WTC11 (cell line): Measurements from ENCODE around the gene KRTAP10-3. TPM values are rescaled to one million over a fixed set of nuclear protein-coding genes. Genes with fewer than 3 reads are reported as not detected.
A peak's percentile ranks its signal among the peaks of the same experiment; 100 is the strongest.

Source experiments
- ATAC-seq: fragments of 200-7000 bp; cut with Tn5 transposase; 2 replicates; pipeline ENCODE4 v1.10.0; 2021; ENCODE audit warnings: mild to moderate bottlenecking, moderate library complexity
- CTCF ChIA-PET: fragments of 300-600 bp; sonication (Branson Sonifier 250); formaldehyde crosslinking; loops from one replicate; lab custom pipeline; 2021; ENCODE audit warnings: antibody characterized with exemption; lab: Charles Lee
- POLR2A ChIA-PET: fragments of 350-600 bp; sonication (Branson Sonifier 250); formaldehyde crosslinking; loops from one replicate; lab custom pipeline; 2021; ENCODE audit warnings: antibody characterized with exemption; lab: Charles Lee
- DNase-seq: peaks from one replicate; pipeline ENCODE4 v3.0.0; 2021; ENCODE audit warnings: low spot score
- H3K27ac Mint-ChIP-seq: 2 replicates; pipeline ENCODE4 v1.8.0; 2021; ENCODE audit warnings: mixed read lengths
- H3K27me3 Mint-ChIP-seq: 2 replicates; pipeline ENCODE4 v1.8.0; 2021; ENCODE audit warnings: low read depth, mild to moderate bottlenecking, moderate library complexity, mixed read lengths
- H3K36me3 Mint-ChIP-seq: 2 replicates; pipeline ENCODE4 v1.8.0; 2021; ENCODE audit warnings: mixed read lengths
- H3K4me1 Mint-ChIP-seq: 2 replicates; pipeline ENCODE4 v1.8.0; 2022; ENCODE audit warnings: mixed read lengths
- H3K4me3 Mint-ChIP-seq: 2 replicates; pipeline ENCODE4 v1.8.0; 2021; ENCODE audit warnings: mild to moderate bottlenecking, moderate library complexity, mixed read lengths
- H3K9me3 Mint-ChIP-seq: 2 replicates; pipeline ENCODE4 v1.8.0; 2021; ENCODE audit warnings: mixed read lengths
- ATF2 ChIP-seq: sonication (generic); formaldehyde crosslinking; IDR thresholded peaks from 2 replicates; pipeline ENCODE4 v1.8.1; 2022; ENCODE audit warnings: low read depth, missing genetic modification reagents, borderline replicate concordance
- CREM ChIP-seq: sonication (generic); formaldehyde crosslinking; IDR thresholded peaks from 2 replicates; pipeline ENCODE4 v1.8.1; 2022; ENCODE audit warnings: mild to moderate bottlenecking, missing genetic modification reagents, moderate library complexity
- ELF4 ChIP-seq: sonication (generic); formaldehyde crosslinking; IDR thresholded peaks from 2 replicates; pipeline ENCODE4 v1.8.1; 2022; ENCODE audit warnings: low read depth, mild to moderate bottlenecking, moderate library complexity, missing genetic modification reagents
- EMX1 ChIP-seq: fragments of 250-450 bp; sonication (Bioruptor Pico); IDR thresholded peaks from 2 replicates; pipeline ENCODE4 v1.8.0; 2021; ENCODE audit warnings: mild to moderate bottlenecking
- HMGXB4 ChIP-seq: sonication (generic); formaldehyde crosslinking; IDR thresholded peaks from 2 replicates; pipeline ENCODE4 v1.8.1; 2023; ENCODE audit warnings: mild to moderate bottlenecking, moderate library complexity, missing genetic modification reagents
- JAZF1 ChIP-seq: fragments of 250-450 bp; sonication (Bioruptor Pico); IDR thresholded peaks from 2 replicates; pipeline ENCODE4 v1.9.0; 2021; ENCODE audit warnings: moderate library complexity, mild to moderate bottlenecking, inconsistent platforms
- MLX ChIP-seq: sonication (generic); formaldehyde crosslinking; IDR thresholded peaks from 2 replicates; pipeline ENCODE4 v1.8.1; 2023; ENCODE audit warnings: mild to moderate bottlenecking, missing genetic modification reagents, moderate library complexity
- MYBL2 ChIP-seq: sonication (generic); formaldehyde crosslinking; IDR thresholded peaks from 2 replicates; pipeline ENCODE4 v1.8.1; 2023; ENCODE audit warnings: mild to moderate bottlenecking, moderate library complexity, missing genetic modification reagents
- PRRX2 ChIP-seq: fragments of 250-450 bp; sonication (Bioruptor Pico); IDR thresholded peaks from 2 replicates; pipeline ENCODE4 v1.8.0; 2021; ENCODE audit warnings: mild to moderate bottlenecking
- TEAD1 ChIP-seq: sonication (generic); formaldehyde crosslinking; IDR thresholded peaks from 2 replicates; pipeline ENCODE4 v1.8.0; 2022; ENCODE audit warnings: mild to moderate bottlenecking, missing genetic modification reagents
- USF1 ChIP-seq: sonication (generic); formaldehyde crosslinking; IDR thresholded peaks from 2 replicates; pipeline ENCODE4 v1.8.0; 2022; ENCODE audit warnings: mild to moderate bottlenecking, missing genetic modification reagents
- ZSCAN18 ChIP-seq: fragments of 250-450 bp; sonication (Bioruptor Pico); IDR thresholded peaks from 2 replicates; pipeline ENCODE4 v2.1.2; 2022; ENCODE audit warnings: mild to moderate bottlenecking, moderate library complexity
- total RNA-seq: library from RNA; stranded (reverse); gene quantifications from 3 replicates; pipeline ENCODE4 v1.2.3, GENCODE V29; 2021
- TF ChIP-seq, protein P1 (sequence below): sonication (generic); formaldehyde crosslinking; IDR thresholded peaks from 2 replicates; pipeline ENCODE4 v1.8.1; 2023; ENCODE audit warnings: mild to moderate bottlenecking, missing genetic modification reagents, borderline replicate concordance
- TF ChIP-seq, protein P2 (sequence below): sonication (generic); formaldehyde crosslinking; IDR thresholded peaks from 2 replicates; pipeline ENCODE4 v1.8.0; 2023; ENCODE audit warnings: missing genetic modification reagents

Gene KRTAP10-3
- total RNA-seq, 1 experiment from 2014 or later, result not detected

DNA sequence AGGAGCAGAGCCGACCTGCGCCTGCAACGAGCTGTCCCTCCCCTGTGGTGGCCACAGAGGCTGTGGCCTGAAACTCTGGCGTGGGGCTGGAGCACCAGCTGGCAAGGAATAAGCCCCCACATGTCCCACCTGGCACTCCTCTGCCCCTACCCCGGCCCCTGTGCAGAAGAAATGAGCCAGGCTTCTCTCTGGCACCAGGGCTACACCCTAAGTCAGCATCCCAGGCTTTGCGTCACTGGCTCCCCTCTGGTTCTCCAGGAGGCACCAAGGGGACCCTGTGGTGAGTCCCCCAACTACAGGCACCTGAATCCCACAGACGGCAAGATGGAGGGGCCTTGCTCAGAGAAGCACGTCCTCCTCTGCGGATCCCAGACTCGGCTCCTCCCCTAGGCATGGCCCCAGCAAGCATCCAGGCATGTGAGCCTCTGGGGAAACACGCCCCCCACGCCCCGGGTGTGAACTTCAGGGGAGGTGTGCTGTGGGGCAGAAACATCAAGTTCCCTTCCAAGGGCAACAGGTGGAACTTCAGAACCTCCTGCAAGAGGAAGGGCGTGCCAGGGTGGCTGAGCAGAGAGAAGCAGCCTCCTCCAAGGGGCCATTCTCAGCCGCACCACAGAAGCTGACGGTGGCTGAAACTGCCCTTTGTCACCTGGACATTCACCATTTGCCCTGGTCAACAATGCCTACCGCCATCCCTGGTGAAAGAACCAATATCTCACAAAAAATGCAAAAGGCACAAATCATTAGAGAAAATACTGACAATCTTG lies 44.7 kb upstream of the KRTAP10-3 start:
- H3K4me3 Mint-ChIP-seq, result no peak overlapping the region
- no peak for DNase-seq
- H3K27me3 Mint-ChIP-seq, result no peaks in the 10 kb centered on the region; the same call in 1 of the 2 replicates
- H3K4me1 Mint-ChIP-seq, result peaks cover 19% of the 10 kb centered on the region
- peak; percentile 38; the same call in 1 of the 2 replicates for ATAC-seq
- no peaks in the 10 kb centered on the region; the same call in 1 of the 2 replicates for H3K36me3 Mint-ChIP-seq
- POLR2A ChIA-PET, result no interaction called here
- H3K27ac Mint-ChIP-seq, result no peak overlapping the region
- CTCF ChIA-PET, result interaction anchor here (0.9 kb wide), 1 partner anchor 92 kb away, joined by 3 read pairs; no protein-coding TSS in a partner anchor
- TF ChIP-seq JAZF1 (CRISPR knock-in tag) (no peak), CREM (CRISPR knock-in tag) (no peak), ZSCAN18 (CRISPR knock-in tag) (no peak), ELF4 (no peak), EMX1 (no peak)
- TF ChIP-seq, protein P1, sequence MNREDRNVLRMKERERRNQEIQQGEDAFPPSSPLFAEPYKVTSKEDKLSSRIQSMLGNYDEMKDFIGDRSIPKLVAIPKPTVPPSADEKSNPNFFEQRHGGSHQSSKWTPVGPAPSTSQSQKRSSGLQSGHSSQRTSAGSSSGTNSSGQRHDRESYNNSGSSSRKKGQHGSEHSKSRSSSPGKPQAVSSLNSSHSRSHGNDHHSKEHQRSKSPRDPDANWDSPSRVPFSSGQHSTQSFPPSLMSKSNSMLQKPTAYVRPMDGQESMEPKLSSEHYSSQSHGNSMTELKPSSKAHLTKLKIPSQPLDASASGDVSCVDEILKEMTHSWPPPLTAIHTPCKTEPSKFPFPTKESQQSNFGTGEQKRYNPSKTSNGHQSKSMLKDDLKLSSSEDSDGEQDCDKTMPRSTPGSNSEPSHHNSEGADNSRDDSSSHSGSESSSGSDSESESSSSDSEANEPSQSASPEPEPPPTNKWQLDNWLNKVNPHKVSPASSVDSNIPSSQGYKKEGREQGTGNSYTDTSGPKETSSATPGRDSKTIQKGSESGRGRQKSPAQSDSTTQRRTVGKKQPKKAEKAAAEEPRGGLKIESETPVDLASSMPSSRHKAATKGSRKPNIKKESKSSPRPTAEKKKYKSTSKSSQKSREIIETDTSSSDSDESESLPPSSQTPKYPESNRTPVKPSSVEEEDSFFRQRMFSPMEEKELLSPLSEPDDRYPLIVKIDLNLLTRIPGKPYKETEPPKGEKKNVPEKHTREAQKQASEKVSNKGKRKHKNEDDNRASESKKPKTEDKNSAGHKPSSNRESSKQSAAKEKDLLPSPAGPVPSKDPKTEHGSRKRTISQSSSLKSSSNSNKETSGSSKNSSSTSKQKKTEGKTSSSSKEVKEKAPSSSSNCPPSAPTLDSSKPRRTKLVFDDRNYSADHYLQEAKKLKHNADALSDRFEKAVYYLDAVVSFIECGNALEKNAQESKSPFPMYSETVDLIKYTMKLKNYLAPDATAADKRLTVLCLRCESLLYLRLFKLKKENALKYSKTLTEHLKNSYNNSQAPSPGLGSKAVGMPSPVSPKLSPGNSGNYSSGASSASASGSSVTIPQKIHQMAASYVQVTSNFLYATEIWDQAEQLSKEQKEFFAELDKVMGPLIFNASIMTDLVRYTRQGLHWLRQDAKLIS, result no peak
- H3K9me3 Mint-ChIP-seq, result peaks cover 25% of the 10 kb centered on the region

GRCh38 chr21:44602463-44602850 lies 43.9 kb upstream of the KRTAP10-3 start:
- no peak overlapping the region for H3K27ac Mint-ChIP-seq
- H3K9me3 Mint-ChIP-seq, result peaks cover 25% of the 10 kb centered on the region
- POLR2A ChIA-PET, result no interaction called here
- no peak overlapping the region for H3K4me3 Mint-ChIP-seq
- TF ChIP-seq USF1 (no peak), MYBL2 (CRISPR knock-in tag) (no peak)
- TF ChIP-seq, all 79 proteins: peak for 0
- ATAC-seq, result no peak
- Mint-ChIP-seq H3K27me3 (no peaks in the 10 kb centered on the region; the same call in 1 of the 2 replicates), H3K36me3 (no peaks in the 10 kb centered on the region; the same call in 1 of the 2 replicates), H3K4me1 (peaks cover 28% of the 10 kb centered on the region)
- no peak for DNase-seq
- CTCF ChIA-PET, result interaction anchor here (0.9 kb wide), 1 partner anchor 92 kb away, joined by 3 read pairs; no protein-coding TSS in a partner anchor

GRCh38 chr21:44601596-44602462 lies 43.2 kb upstream of the KRTAP10-3 start:
- H3K4me3 Mint-ChIP-seq, result no peak overlapping the region
- DNase-seq, result no peak
- H3K9me3 Mint-ChIP-seq, result peaks cover 25% of the 10 kb centered on the region
- POLR2A ChIA-PET, result no interaction called here
- no peaks in the 10 kb centered on the region; the same call in 1 of the 2 replicates for H3K27me3 Mint-ChIP-seq
- CTCF ChIA-PET, result interaction anchor here (1.1 kb wide), 1 partner anchor 199 kb away, joined by 3 read pairs; no protein-coding TSS in a partner anchor
- ATAC-seq, result no peak
- no peaks in the 10 kb centered on the region; the same call in 1 of the 2 replicates for H3K36me3 Mint-ChIP-seq
- H3K4me1 Mint-ChIP-seq, result peaks cover 31% of the 10 kb centered on the region
- H3K27ac Mint-ChIP-seq, result peak overlapping the region; percentile 25; the same call in 1 of the 2 replicates
- no peak for TF ChIP-seq TEAD1 (CRISPR knock-in tag)
- TF ChIP-seq, protein P2, sequence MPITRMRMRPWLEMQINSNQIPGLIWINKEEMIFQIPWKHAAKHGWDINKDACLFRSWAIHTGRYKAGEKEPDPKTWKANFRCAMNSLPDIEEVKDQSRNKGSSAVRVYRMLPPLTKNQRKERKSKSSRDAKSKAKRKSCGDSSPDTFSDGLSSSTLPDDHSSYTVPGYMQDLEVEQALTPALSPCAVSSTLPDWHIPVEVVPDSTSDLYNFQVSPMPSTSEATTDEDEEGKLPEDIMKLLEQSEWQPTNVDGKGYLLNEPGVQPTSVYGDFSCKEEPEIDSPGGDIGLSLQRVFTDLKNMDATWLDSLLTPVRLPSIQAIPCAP (CRISPR knock-in tag), result no peak
- no peak for TF ChIP-seq HMGXB4
- no peak for TF ChIP-seq ZSCAN18 (CRISPR knock-in tag)
- TF ChIP-seq ATF2 (CRISPR knock-in tag), result no peak
- TF ChIP-seq MLX (CRISPR knock-in tag), result no peak
- TF ChIP-seq PRRX2 (CRISPR knock-in tag), result no peak
